NB4 (cell line): ENCODE results near the gene ADAM12.

ENCODE experiments used
- CTCF ChIP-seq: IDR thresholded peaks from one replicate; pipeline ENCODE4 v1.5.1; 2012; ENCODE audit warnings: low read depth, low read length
- MAX ChIP-seq: IDR thresholded peaks from 2 replicates; pipeline ENCODE4 v1.6.1; 2011; ENCODE audit warnings: low read depth, low read length
- MYC ChIP-seq: IDR thresholded peaks from 2 replicates; pipeline ENCODE4 v1.6.1; 2011; ENCODE audit warnings: low read depth, low read length
- POLR2A ChIP-seq: IDR thresholded peaks from 2 replicates; pipeline ENCODE4 v1.6.1; 2011; ENCODE audit warnings: mild to moderate bottlenecking; ENCODE audit not compliant: insufficient read length; ENCODE audit errors: extremely low read depth

- no peak for TF ChIP-seq CTCF
- no peak for TF ChIP-seq POLR2A
- no peak for TF ChIP-seq MAX
- TF ChIP-seq MYC: no peak
Measured at GRCh38 chr10:126169899-126170298, 218.4 kb downstream of the ADAM12 start.
